GM13976 (cell line): ENCODE measurements around the gene ITIH5.

Source experiments
- DNase-seq: peaks from one replicate; pipeline ENCODE4 v3.0.0; 2012; ENCODE audit warnings: low spot score
- in situ Hi-C: fragments of 300-500 bp; cut with MboI; formaldehyde crosslinking; loops from one replicate; pipeline ENCODE4 v1.12.0; 2022; ENCODE audit warnings: low sequenced_read_pairs, mixed read lengths, inconsistent platforms; ENCODE audit not compliant: unreplicated experiment
- TF ChIP-seq, protein P1 (sequence below): IDR thresholded peaks from 2 replicates; pipeline ENCODE4 v1.5.1; 2012; ENCODE audit warnings: borderline replicate concordance, mild to moderate bottlenecking; ENCODE audit not compliant: insufficient read depth; ENCODE audit errors: extremely low read depth, missing control alignments, control extremely low read depth

ITIH5 gene

DNA sequence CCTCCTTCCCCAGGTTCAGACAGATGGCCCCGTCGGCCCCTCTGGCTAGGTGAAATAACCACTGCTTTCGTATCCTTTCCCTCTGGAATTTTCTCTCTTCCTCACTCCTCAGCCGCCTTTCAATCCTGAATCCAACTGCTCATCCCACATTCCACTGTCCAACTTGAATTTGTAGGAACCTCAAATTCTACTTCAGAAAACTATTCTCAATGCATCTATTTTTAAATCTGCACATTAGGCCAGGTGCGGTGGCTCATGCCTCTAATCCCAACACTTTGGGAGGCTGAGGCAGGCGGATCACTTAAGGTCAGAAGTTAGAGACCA, 78.9 kb downstream of the ITIH5 start:
- TF ChIP-seq, protein P1, sequence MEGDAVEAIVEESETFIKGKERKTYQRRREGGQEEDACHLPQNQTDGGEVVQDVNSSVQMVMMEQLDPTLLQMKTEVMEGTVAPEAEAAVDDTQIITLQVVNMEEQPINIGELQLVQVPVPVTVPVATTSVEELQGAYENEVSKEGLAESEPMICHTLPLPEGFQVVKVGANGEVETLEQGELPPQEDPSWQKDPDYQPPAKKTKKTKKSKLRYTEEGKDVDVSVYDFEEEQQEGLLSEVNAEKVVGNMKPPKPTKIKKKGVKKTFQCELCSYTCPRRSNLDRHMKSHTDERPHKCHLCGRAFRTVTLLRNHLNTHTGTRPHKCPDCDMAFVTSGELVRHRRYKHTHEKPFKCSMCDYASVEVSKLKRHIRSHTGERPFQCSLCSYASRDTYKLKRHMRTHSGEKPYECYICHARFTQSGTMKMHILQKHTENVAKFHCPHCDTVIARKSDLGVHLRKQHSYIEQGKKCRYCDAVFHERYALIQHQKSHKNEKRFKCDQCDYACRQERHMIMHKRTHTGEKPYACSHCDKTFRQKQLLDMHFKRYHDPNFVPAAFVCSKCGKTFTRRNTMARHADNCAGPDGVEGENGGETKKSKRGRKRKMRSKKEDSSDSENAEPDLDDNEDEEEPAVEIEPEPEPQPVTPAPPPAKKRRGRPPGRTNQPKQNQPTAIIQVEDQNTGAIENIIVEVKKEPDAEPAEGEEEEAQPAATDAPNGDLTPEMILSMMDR: no peak
- no peak for DNase-seq
- in situ Hi-C loops: no loop called here

- DNase-seq: no peak
- TF ChIP-seq, protein P1: no peak
- in situ Hi-C loops: no loop called here
These were observed 79.5 kb downstream of the ITIH5 start for GRCh38 chr10:7587168-7587864.

- in situ Hi-C loops: no loop called here
- DNase-seq: no peak
- TF ChIP-seq, protein P1: no peak
These were observed 81.5 kb downstream of the ITIH5 start for GRCh38 chr10:7585228-7585627.

DNA sequence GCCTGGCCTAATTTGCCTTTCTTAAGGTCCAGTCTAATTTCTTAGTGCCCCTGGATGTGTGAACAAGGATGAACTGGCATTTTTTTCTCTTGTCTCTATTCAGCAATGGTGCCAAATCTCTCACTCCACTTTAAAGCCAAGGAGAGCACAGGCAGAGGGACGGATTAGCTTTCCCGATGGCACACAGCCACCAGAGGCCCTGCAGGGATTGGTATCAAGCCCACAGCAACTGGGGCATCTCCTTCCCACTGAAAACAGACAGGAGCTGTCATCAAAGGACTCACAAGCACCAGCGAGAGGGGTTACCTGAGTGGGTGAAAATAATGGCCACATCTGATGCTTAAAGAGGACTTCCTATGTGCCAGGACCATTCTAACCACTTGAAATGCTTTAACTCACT, 83.1 kb downstream of the ITIH5 start:
- TF ChIP-seq, protein P1: no peak
- in situ Hi-C loops: no loop called here
- DNase-seq: no peak

- TF ChIP-seq, protein P1: no peak
- in situ Hi-C loops: no loop called here
- no peak for DNase-seq
These were observed 86.2 kb downstream of the ITIH5 start for GRCh38 chr10:7580520-7580919.

DNA sequence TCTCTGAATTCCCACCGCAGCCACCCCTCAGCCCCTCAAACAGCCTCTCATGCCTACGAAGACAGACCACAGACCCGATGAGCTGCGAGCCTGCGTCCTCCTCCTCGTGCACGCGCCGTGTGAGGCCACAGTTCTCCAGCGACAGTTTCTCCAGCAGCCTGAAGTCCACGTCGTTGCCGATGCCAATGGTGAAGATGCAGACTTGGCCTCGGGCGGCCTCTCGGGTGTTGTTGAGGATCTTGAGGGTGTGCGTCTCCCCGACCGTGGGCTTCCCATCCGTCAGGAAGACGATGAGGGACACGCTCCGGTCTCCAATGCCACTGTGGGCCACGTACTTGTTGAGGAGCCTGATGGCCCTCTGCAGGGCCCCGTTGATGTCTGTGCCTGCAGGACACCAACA, 87.1 kb downstream of the ITIH5 start:
- DNase-seq: no peak
- TF ChIP-seq, protein P1: no peak
- in situ Hi-C loops: no loop called here
